DND-41 (cell line): ENCODE measurements around the gene GPRC5B.
A peak's percentile ranks its signal among the peaks of the same experiment; 100 is the strongest.

Source experiments
- ATAC-seq: fragments of 200-7000 bp; cut with Tn5 transposase; 3 replicates; pipeline ENCODE4 v1.9.1; 2021; ENCODE audit warnings: low read depth; ENCODE audit not compliant: insufficient read depth
- DNase-seq: peaks from one replicate; pipeline ENCODE4 v3.0.0-alpha.2; 2020
- H2AFZ ChIP-seq: 2 replicates; pipeline ENCODE4 v1.6.0; 2012; ENCODE audit warnings: low read depth, low read length
- H3K27ac ChIP-seq: 2 replicates; pipeline ENCODE4 v1.5.1; 2012; ENCODE audit warnings: low read length, inconsistent platforms
- H3K27me3 ChIP-seq: fragments of 200-600 bp; sonication (generic); 2 replicates; pipeline ENCODE4 v1.6.0; 2012; ENCODE audit warnings: low read length, mild to moderate bottlenecking, inconsistent platforms; ENCODE audit not compliant: insufficient read depth, poor library complexity
- H3K36me3 ChIP-seq: 2 replicates; pipeline ENCODE4 v1.5.1; 2012; ENCODE audit warnings: low read length, inconsistent platforms; ENCODE audit not compliant: insufficient read depth
- H3K4me1 ChIP-seq: 2 replicates; pipeline ENCODE4 v1.5.1; 2012; ENCODE audit warnings: mild to moderate bottlenecking, low read length; ENCODE audit not compliant: insufficient read depth
- H3K4me2 ChIP-seq: 2 replicates; pipeline ENCODE4 v1.6.0; 2012; ENCODE audit warnings: mild to moderate bottlenecking, moderate library complexity, low read length, inconsistent platforms; ENCODE audit not compliant: insufficient read depth
- H3K4me3 ChIP-seq, 2 experiments: fragments of 200-600 bp in 1 of 2; shearing (Covaris generic) in 1 of 2; 2 replicates each; pipeline ENCODE4 v1.5.1; 2012 to 2016; ENCODE audit warnings: inconsistent platforms in 2 of 2, low read length in 2 of 2, mild to moderate bottlenecking in 2 of 2, low read depth in 1 of 2, moderate library complexity in 1 of 2
- H3K79me2 ChIP-seq: 2 replicates; pipeline ENCODE4 v1.6.0; 2012; ENCODE audit warnings: low read length, inconsistent platforms; ENCODE audit not compliant: insufficient read depth
- H3K9ac ChIP-seq: 2 replicates; pipeline ENCODE4 v1.6.0; 2012; ENCODE audit warnings: low read depth, mild to moderate bottlenecking, inconsistent platforms, low read length, moderate library complexity
- H3K9me3 ChIP-seq: 2 replicates; pipeline ENCODE4 v1.5.1; 2012; ENCODE audit warnings: low read length, moderate library complexity, mild to moderate bottlenecking, inconsistent platforms; ENCODE audit not compliant: insufficient read depth, severe bottlenecking
- H4K20me1 ChIP-seq: 2 replicates; pipeline ENCODE4 v1.6.0; 2012; ENCODE audit warnings: low read length; ENCODE audit not compliant: insufficient read depth
- EZH2 ChIP-seq: IDR thresholded peaks from 3 replicates; pipeline ENCODE4 v1.6.1; 2012; ENCODE audit warnings: borderline replicate concordance, low read depth, mild to moderate bottlenecking, moderate library complexity, low read length, inconsistent platforms; ENCODE audit not compliant: severe bottlenecking
- TF ChIP-seq, protein P1 (sequence below): IDR thresholded peaks from 2 replicates; pipeline ENCODE4 v1.5.1; 2012; ENCODE audit warnings: borderline replicate concordance, low read length, moderate library complexity, mild to moderate bottlenecking; ENCODE audit not compliant: poor library complexity, severe bottlenecking; ENCODE audit errors: extremely low read depth

The GPRC5B gene

DNA sequence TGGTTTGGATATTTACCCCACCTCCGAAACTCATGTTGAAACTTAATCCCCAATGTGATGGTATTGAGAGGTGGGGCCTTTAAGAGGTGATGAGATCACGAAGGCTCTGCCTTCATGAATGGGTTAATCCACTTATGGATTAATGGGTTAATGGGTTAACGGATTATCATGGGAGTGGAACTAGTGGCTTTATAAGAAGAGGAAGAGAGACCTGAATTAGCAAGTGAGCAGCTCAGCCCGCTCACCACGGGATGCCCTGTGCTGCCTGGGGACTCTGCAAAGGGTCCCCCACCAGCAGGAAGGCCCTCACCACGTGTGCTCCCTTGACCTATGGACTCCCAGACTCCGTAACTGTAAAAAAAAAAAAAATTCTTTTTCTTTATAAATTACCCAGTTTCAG lies 16.5 kb upstream of the GPRC5B start:
- Histone ChIP-seq H3K4me2 (no peak overlapping the region), H3K9me3 (no peaks in the 10 kb centered on the region), H3K36me3 (no peaks in the 10 kb centered on the region), H3K27ac (no peak overlapping the region), H3K27me3 (no peaks in the 10 kb centered on the region), H3K9ac (no peak overlapping the region), H3K79me2 (no peaks in the 10 kb centered on the region), H3K4me3 (no peak overlapping the region), H4K20me1 (no peaks in the 10 kb centered on the region; the same call in 1 of the 2 replicates), H3K4me1 (no peaks in the 10 kb centered on the region), H2AFZ (no peak overlapping the region)
- no peak for TF ChIP-seq EZH2
- TF ChIP-seq, protein P1, sequence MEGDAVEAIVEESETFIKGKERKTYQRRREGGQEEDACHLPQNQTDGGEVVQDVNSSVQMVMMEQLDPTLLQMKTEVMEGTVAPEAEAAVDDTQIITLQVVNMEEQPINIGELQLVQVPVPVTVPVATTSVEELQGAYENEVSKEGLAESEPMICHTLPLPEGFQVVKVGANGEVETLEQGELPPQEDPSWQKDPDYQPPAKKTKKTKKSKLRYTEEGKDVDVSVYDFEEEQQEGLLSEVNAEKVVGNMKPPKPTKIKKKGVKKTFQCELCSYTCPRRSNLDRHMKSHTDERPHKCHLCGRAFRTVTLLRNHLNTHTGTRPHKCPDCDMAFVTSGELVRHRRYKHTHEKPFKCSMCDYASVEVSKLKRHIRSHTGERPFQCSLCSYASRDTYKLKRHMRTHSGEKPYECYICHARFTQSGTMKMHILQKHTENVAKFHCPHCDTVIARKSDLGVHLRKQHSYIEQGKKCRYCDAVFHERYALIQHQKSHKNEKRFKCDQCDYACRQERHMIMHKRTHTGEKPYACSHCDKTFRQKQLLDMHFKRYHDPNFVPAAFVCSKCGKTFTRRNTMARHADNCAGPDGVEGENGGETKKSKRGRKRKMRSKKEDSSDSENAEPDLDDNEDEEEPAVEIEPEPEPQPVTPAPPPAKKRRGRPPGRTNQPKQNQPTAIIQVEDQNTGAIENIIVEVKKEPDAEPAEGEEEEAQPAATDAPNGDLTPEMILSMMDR: no peak
- ATAC-seq (no peak), DNase-seq (no peak)

DNA sequence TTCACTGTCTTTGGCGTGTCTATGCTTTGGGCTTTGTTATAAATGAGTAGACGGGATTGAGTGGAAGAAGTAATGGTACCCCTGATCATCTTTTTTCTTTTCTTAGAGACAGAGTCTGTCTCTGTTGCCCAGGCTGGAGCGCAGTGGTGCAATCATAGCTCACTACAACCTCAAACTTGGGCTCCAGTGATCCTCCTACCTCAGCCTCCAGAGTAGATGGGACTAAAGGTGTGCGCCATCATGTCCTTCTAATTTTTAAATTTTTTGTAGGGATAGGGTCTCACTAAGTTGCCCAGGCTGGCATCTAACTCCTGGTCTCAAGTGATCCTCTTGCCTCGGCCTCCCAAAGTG lies 14.9 kb upstream of the GPRC5B start:
- no peak overlapping the region for H3K9ac ChIP-seq
- ATAC-seq: no peak

DNA sequence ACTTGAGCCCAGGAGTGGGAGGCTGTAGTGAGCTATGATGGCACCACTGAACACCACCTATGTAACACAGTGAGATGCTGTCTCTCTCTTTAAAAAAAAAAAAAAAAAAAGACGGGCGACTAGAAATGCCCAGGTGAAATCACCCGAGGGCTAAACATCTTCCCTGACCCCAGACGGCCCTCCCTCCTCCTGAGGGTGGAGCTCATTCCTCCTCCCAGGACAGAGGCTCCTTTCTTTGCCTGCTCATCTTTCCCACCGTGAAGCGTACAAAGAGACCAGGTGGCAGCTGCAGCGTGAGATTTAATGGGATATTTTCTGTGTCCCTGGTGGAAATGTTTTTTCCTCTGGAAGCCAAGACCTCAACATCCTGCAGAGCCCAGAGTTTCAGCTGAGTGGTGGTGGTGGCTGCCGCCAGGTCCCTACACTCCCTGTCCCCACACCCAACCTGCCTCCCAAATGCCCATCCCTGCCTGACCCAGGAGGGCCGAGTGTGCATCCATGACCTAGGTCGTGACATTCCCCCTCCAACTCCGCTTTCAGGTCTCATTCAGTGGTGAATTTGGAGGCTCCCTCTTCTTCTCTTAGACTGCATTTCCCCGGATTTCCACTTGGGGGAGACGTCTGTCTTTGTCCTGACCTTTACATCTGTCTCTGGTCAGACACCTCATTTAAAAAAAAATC lies 14.4 kb upstream of the GPRC5B start:
- Histone ChIP-seq H3K79me2 (no peaks in the 10 kb centered on the region), H3K9ac (no peak overlapping the region), H3K9me3 (no peaks in the 10 kb centered on the region), H3K4me1 (no peaks in the 10 kb centered on the region), H3K4me3 (no peak overlapping the region), H3K27me3 (no peaks in the 10 kb centered on the region), H4K20me1 (no peaks in the 10 kb centered on the region; the same call in 1 of the 2 replicates), H3K36me3 (no peaks in the 10 kb centered on the region), H3K4me2 (no peak overlapping the region), H2AFZ (no peak overlapping the region), H3K27ac (no peak overlapping the region)
- TF ChIP-seq, protein P1: peak; percentile 88
- no peak for TF ChIP-seq EZH2
- peak; percentile 54 for DNase-seq
- ATAC-seq: peak; percentile 66

More for the DNA sequence above, 14.9 kb upstream of the GPRC5B start:
- no peak overlapping the region for H2AFZ ChIP-seq
- H3K79me2 ChIP-seq: no peaks in the 10 kb centered on the region
- H3K36me3 ChIP-seq: no peaks in the 10 kb centered on the region
- no peak overlapping the region for H3K4me3 ChIP-seq
- H3K4me2 ChIP-seq: no peak overlapping the region
- TF ChIP-seq, protein P1: no peak
- no peak for TF ChIP-seq EZH2
- H3K4me1 ChIP-seq: no peaks in the 10 kb centered on the region
- DNase-seq: no peak
- H3K27me3 ChIP-seq: no peaks in the 10 kb centered on the region
- no peaks in the 10 kb centered on the region for H3K9me3 ChIP-seq
- H4K20me1 ChIP-seq: no peaks in the 10 kb centered on the region; the same call in 1 of the 2 replicates
- no peak overlapping the region for H3K27ac ChIP-seq

DNA sequence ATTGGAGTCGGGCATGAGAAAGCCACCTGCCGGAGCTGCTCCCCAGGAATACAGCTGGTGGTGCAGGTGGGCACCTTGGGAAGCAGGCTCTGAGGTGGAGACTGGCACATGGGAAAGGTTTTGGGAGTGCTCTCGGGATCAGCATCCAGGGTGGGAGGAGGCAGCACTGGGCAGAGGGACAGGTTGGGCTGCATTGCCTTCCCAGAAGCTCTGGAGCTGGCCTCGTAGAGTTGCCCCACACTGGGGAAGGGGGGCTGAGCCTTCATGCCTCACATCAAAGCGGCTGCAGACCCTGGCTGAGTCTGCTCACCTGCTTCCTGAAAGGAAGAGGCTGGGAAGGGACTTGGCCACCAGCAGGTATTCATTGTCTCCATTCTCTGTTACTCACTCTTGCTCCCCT lies 13.5 kb upstream of the GPRC5B start:
- no peaks in the 10 kb centered on the region for H3K79me2 ChIP-seq
- H3K4me3 ChIP-seq: no peak overlapping the region
- TF ChIP-seq EZH2: no peak
- TF ChIP-seq, protein P1: no peak
- no peak overlapping the region for H3K4me2 ChIP-seq
- ATAC-seq: no peak
- H3K27me3 ChIP-seq: no peaks in the 10 kb centered on the region
- no peak overlapping the region for H3K9ac ChIP-seq
- no peak for DNase-seq
- no peaks in the 10 kb centered on the region for H3K9me3 ChIP-seq
- no peak overlapping the region for H3K27ac ChIP-seq
- no peaks in the 10 kb centered on the region; the same call in 1 of the 2 replicates for H4K20me1 ChIP-seq
- no peaks in the 10 kb centered on the region for H3K36me3 ChIP-seq
- H3K4me1 ChIP-seq: no peaks in the 10 kb centered on the region
- no peak overlapping the region for H2AFZ ChIP-seq
